ENCODE results near the gene TCL1B. TPM values are rescaled to one million over a fixed set of nuclear protein-coding genes. Genes with fewer than 3 reads are reported as not detected.

The TCL1B gene
- total and polyA plus RNA-seq, 3 experiments from 2014 or later = not detected

DNA sequence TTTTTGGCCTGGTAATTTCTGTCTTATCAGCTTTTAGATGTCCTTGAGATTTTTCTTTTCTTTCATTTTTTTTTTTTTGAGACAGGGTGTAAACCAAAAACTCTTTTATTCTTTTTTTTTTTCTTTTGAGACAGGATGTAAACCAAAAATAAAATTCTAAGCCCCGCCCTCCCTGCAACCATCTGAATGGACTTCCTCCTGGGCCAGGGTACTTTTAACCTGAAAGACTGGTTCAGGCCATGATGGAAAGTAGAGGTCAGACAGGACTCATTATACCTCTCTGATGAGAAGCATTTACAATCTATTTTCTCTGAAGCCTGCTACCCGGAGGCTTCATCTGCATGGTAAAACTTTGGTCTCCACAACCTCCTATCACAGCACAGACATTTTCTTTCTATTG, 33.5 kb upstream of the TCL1B start:
- no peaks in the 10 kb centered on the region for H3K4me1 ChIP-seq (ENCODE audit: insufficient read depth, low read length)
- no peak overlapping the region for H3K27ac Mint-ChIP-seq
- DNase-seq = no peak
- no peaks in the 10 kb centered on the region for H3K9me3 Mint-ChIP-seq
- H3K36me3 Mint-ChIP-seq = no peaks in the 10 kb centered on the region
- ChIA-PET POLR2A (no interaction called here), CTCF (interaction anchor here (0.8 kb wide), 1 partner anchor 11 kb away, joined by 3 read pairs; no protein-coding TSS in a partner anchor)
- peaks cover 0 to 7% (median 6%) of the 10 kb centered on the region in 3 donors for H3K4me1 Mint-ChIP-seq
- H3K36me3 ChIP-seq (ENCODE audit: insufficient read depth, low read length) = no peaks in the 10 kb centered on the region
- H3K27me3 ChIP-seq (ENCODE audit: insufficient read depth, low read length, poor library complexity, severe bottlenecking) = no peaks in the 10 kb centered on the region
- no peak overlapping the region for H3K27ac ChIP-seq (ENCODE audit: low read depth, low read length)
- peaks cover 6 to 28% of the 10 kb centered on the region in 2 donors for H3K27me3 Mint-ChIP-seq
- no peak overlapping the region for H3K4me3 Mint-ChIP-seq
- no peaks in the 10 kb centered on the region for H3K9me3 ChIP-seq (ENCODE audit: low read length)
- H3K4me3 ChIP-seq (ENCODE audit: low read length) = no peak overlapping the region

GRCh38 chr14:95655461-95655860, 30.8 kb upstream of the TCL1B start:
- Histone ChIP-seq H3K4me3 (ENCODE audit: low read length) (no peak overlapping the region), H3K4me1 (ENCODE audit: insufficient read depth, low read length) (no peaks in the 10 kb centered on the region), H3K36me3 (ENCODE audit: insufficient read depth, low read length) (no peaks in the 10 kb centered on the region), H3K27me3 (ENCODE audit: insufficient read depth, low read length, poor library complexity, severe bottlenecking) (peaks cover 3% of the 10 kb centered on the region), H3K9me3 (ENCODE audit: low read length) (no peaks in the 10 kb centered on the region), H3K27ac (ENCODE audit: low read depth, low read length) (no peak overlapping the region)
- no peak for DNase-seq
- H3K36me3 Mint-ChIP-seq = no peaks in the 10 kb centered on the region
- no peak overlapping the region for H3K4me3 Mint-ChIP-seq
- peaks cover 0 to 7% (median 6%) of the 10 kb centered on the region in 3 donors for H3K4me1 Mint-ChIP-seq
- ChIA-PET POLR2A (no interaction called here), CTCF (no interaction called here)
- no peak overlapping the region for H3K27ac Mint-ChIP-seq
- no peaks in the 10 kb centered on the region for H3K9me3 Mint-ChIP-seq
- H3K27me3 Mint-ChIP-seq = peaks cover 11 to 28% of the 10 kb centered on the region in 2 donors

GRCh38 chr14:95656634-95657033, 29.6 kb upstream of the TCL1B start:
- H3K27ac Mint-ChIP-seq = no peak overlapping the region
- H3K4me1 Mint-ChIP-seq = peaks cover 0 to 7% (median 6%) of the 10 kb centered on the region in 3 donors
- DNase-seq = no peak
- H3K4me1 ChIP-seq (ENCODE audit: insufficient read depth, low read length) = no peaks in the 10 kb centered on the region
- H3K36me3 ChIP-seq (ENCODE audit: insufficient read depth, low read length) = no peaks in the 10 kb centered on the region
- no peak overlapping the region for H3K4me3 Mint-ChIP-seq
- peaks cover 4% of the 10 kb centered on the region for H3K27me3 ChIP-seq (ENCODE audit: insufficient read depth, low read length, poor library complexity, severe bottlenecking)
- no peaks in the 10 kb centered on the region for H3K36me3 Mint-ChIP-seq
- H3K9me3 Mint-ChIP-seq = no peaks in the 10 kb centered on the region
- no peak overlapping the region for H3K4me3 ChIP-seq (ENCODE audit: low read length)
- no peak overlapping the region for H3K27ac ChIP-seq (ENCODE audit: low read depth, low read length)
- peaks cover 17 to 37% of the 10 kb centered on the region in 2 donors for H3K27me3 Mint-ChIP-seq
- POLR2A ChIA-PET = no interaction called here
- H3K9me3 ChIP-seq (ENCODE audit: low read length) = no peaks in the 10 kb centered on the region
- CTCF ChIA-PET = no interaction called here

DNA sequence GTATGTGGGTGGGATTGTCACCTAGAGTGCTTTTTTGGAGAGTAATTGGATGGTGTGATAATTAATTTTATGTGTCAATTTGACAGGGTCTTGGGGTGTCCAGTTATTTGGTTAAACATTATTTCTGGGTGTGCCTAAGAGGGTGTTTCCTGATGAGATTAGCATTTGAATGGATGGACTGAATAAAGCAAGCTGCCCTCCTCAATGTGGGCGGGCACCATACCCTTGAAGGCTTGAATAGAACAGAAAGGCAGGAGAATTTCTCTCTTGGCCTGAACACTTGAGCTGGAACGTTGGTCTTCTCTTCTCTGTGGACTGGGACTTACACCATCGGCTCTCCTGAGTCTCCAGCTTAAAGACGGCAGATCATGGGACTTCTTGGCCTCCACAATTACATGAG, 28.8 kb upstream of the TCL1B start:
- POLR2A ChIA-PET = no interaction called here

DNA sequence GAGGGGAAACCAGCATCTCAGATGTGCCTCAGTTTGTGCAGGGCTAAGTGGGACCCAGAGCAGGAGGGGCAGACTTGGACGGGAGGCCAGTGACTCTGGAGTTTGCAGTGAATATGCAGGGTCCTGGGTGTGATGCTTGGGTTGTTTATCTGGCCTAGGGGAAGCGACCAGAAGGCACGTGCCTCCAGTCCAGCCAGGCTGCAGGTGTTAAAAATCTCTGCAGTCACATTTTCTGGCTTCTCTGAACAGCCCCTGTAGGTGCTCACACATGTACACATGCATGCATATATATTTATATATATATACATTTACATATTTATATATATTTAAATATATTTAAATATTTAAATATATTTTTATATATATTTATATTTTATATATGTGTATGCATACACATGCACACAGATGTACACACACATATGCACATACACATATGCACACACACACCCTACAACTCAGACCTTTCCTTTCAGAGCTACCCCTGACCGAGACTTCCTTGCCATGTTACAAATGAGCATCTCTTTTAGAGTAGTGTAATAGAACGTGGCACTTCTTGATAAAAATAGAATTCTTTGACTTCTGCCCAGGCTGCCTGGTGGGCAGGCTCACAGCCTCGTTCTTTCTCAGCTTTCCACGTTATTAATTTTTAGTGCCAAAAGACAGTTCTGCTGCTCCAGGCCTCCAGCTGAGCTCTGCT, 26.8 kb upstream of the TCL1B start:
- Mint-ChIP-seq H3K9me3 (no peaks in the 10 kb centered on the region), H3K36me3 (no peaks in the 10 kb centered on the region), H3K27ac (no peak overlapping the region), H3K27me3 (peaks cover 17 to 42% of the 10 kb centered on the region in 2 donors), H3K4me1 (no peaks in the 10 kb centered on the region), H3K4me3 (no peak overlapping the region)
- H3K4me3 ChIP-seq (ENCODE audit: low read length) = no peak overlapping the region
- no peaks in the 10 kb centered on the region for H3K36me3 ChIP-seq (ENCODE audit: insufficient read depth, low read length)
- peaks cover 4% of the 10 kb centered on the region for H3K27me3 ChIP-seq (ENCODE audit: insufficient read depth, low read length, poor library complexity, severe bottlenecking)
- ChIA-PET CTCF (interaction anchor here (1.5 kb wide), 1 partner anchor 12 kb away, joined by 3 read pairs; no protein-coding TSS in a partner anchor), POLR2A (no interaction called here)
- H3K4me1 ChIP-seq (ENCODE audit: insufficient read depth, low read length) = no peaks in the 10 kb centered on the region
- no peak for DNase-seq
- H3K9me3 ChIP-seq (ENCODE audit: low read length) = no peaks in the 10 kb centered on the region
- H3K27ac ChIP-seq (ENCODE audit: low read depth, low read length) = no peak overlapping the region

More for the DNA sequence above, 28.8 kb upstream of the TCL1B start:
- Histone ChIP-seq H3K9me3 (ENCODE audit: low read length) (no peaks in the 10 kb centered on the region), H3K4me3 (ENCODE audit: low read length) (no peak overlapping the region), H3K27ac (ENCODE audit: low read depth, low read length) (no peak overlapping the region), H3K36me3 (ENCODE audit: insufficient read depth, low read length) (no peaks in the 10 kb centered on the region), H3K27me3 (ENCODE audit: insufficient read depth, low read length, poor library complexity, severe bottlenecking) (peaks cover 4% of the 10 kb centered on the region), H3K4me1 (ENCODE audit: insufficient read depth, low read length) (no peaks in the 10 kb centered on the region)
- Mint-ChIP-seq H3K4me3 (no peak overlapping the region), H3K9me3 (no peaks in the 10 kb centered on the region), H3K36me3 (no peaks in the 10 kb centered on the region), H3K27me3 (peaks cover 17 to 42% of the 10 kb centered on the region in 2 donors), H3K4me1 (peaks cover 0 to 6% (median 4%) of the 10 kb centered on the region in 3 donors), H3K27ac (no peak overlapping the region)
- CTCF ChIA-PET = interaction anchor here (1.7 kb wide), 1 partner anchor 10 kb away, joined by 6 read pairs; no protein-coding TSS in a partner anchor
- no peak for DNase-seq

- no peak overlapping the region for H3K4me3 Mint-ChIP-seq
Observed at GRCh38 chr14:95659990-95660385, 26.2 kb upstream of the TCL1B start.

GRCh38 chr14:95660651-95661515, 25.3 kb upstream of the TCL1B start:
- DNase-seq = no peak
- H3K36me3 Mint-ChIP-seq = no peaks in the 10 kb centered on the region
- no peak overlapping the region for H3K27ac Mint-ChIP-seq
- POLR2A ChIA-PET = no interaction called here
- H3K9me3 Mint-ChIP-seq = no peaks in the 10 kb centered on the region
- H3K4me3 Mint-ChIP-seq = no peak overlapping the region
- CTCF ChIA-PET = interaction anchor here (1.5 kb wide), 1 partner anchor 11 kb away, joined by 3 read pairs; no protein-coding TSS in a partner anchor
- H3K4me1 Mint-ChIP-seq = no peaks in the 10 kb centered on the region
- H3K4me3 ChIP-seq (ENCODE audit: low read length) = no peak overlapping the region
- peaks cover 14 to 31% of the 10 kb centered on the region in 2 donors for H3K27me3 Mint-ChIP-seq
- peaks cover 4% of the 10 kb centered on the region for H3K27me3 ChIP-seq (ENCODE audit: insufficient read depth, low read length, poor library complexity, severe bottlenecking)
- H3K9me3 ChIP-seq (ENCODE audit: low read length) = no peaks in the 10 kb centered on the region
- H3K27ac ChIP-seq (ENCODE audit: low read depth, low read length) = no peak overlapping the region
- H3K36me3 ChIP-seq (ENCODE audit: insufficient read depth, low read length) = no peaks in the 10 kb centered on the region
- no peaks in the 10 kb centered on the region for H3K4me1 ChIP-seq (ENCODE audit: insufficient read depth, low read length)

More at GRCh38 chr14:95659990-95660385, 26.2 kb upstream of the TCL1B start:
- no peaks in the 10 kb centered on the region for H3K36me3 ChIP-seq (ENCODE audit: insufficient read depth, low read length)
- POLR2A ChIA-PET = no interaction called here
- no peak overlapping the region for H3K4me3 ChIP-seq (ENCODE audit: low read length)
- H3K27ac Mint-ChIP-seq = no peak overlapping the region
- no peaks in the 10 kb centered on the region for H3K4me1 ChIP-seq (ENCODE audit: insufficient read depth, low read length)
- H3K27ac ChIP-seq (ENCODE audit: low read depth, low read length) = no peak overlapping the region
- H3K36me3 Mint-ChIP-seq = no peaks in the 10 kb centered on the region
- DNase-seq = no peak
- H3K9me3 ChIP-seq (ENCODE audit: low read length) = no peaks in the 10 kb centered on the region
- CTCF ChIA-PET = interaction anchor here (1.5 kb wide), 1 partner anchor 12 kb away, joined by 3 read pairs; no protein-coding TSS in a partner anchor
- H3K4me1 Mint-ChIP-seq = no peaks in the 10 kb centered on the region
- H3K27me3 ChIP-seq (ENCODE audit: insufficient read depth, low read length, poor library complexity, severe bottlenecking) = peaks cover 4% of the 10 kb centered on the region
- no peaks in the 10 kb centered on the region for H3K9me3 Mint-ChIP-seq
- peaks cover 17 to 37% of the 10 kb centered on the region in 2 donors for H3K27me3 Mint-ChIP-seq

Data from CD8-positive, alpha-beta memory T cell (primary cell).